Gastroesophageal sphincter (tissue), 3 donors: ENCODE measurements around the gene KLF7.

Source experiments
- POLR2A ChIP-seq, 2 donors: fragments of 450-650 bp; IDR thresholded peaks; one replicate each; pipeline ENCODE4 v1.6.1; 2017; ENCODE audit warnings: antibody characterized with exemption in 2 of 2, mild to moderate bottlenecking in 2 of 2, moderate library complexity in 1 of 2
- POLR2AphosphoS5 ChIP-seq: sonication (generic); formaldehyde crosslinking; IDR thresholded peaks from one replicate; pipeline ENCODE4 v1.6.1; 2017; ENCODE audit warnings: antibody characterized with exemption
- TF ChIP-seq, protein P1 (sequence below), 4 experiments: fragments of 200-600 bp in 2 of 4; fragments of 450-650 bp in 2 of 4; sonication (generic) in 1 of 4; IDR thresholded peaks; one replicate each; pipeline ENCODE4 v1.5.1; 2017 to 2019; ENCODE audit warnings: antibody characterized with exemption in 4 of 4, mild to moderate bottlenecking in 2 of 4, moderate library complexity in 2 of 4

DNA sequence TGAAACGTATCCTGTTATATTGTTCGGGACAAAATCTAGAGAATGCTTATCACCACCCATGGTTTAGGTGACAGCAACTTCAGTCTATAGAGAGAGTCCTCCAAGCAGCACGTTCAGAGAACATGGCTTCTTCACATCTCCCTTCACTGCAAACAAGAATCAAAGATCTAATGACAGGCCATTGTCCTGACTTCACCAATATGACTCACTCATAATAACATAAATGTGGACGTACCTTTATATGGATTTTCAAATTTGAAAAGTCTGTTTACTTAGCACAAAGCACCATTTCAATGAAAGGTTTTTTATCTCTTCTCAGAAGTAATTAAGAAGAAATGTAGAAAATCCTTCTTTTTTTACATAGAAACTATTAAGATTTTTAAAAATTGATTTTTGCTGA, 46.7 kb downstream of the KLF7 start:
- TF ChIP-seq, protein P1, sequence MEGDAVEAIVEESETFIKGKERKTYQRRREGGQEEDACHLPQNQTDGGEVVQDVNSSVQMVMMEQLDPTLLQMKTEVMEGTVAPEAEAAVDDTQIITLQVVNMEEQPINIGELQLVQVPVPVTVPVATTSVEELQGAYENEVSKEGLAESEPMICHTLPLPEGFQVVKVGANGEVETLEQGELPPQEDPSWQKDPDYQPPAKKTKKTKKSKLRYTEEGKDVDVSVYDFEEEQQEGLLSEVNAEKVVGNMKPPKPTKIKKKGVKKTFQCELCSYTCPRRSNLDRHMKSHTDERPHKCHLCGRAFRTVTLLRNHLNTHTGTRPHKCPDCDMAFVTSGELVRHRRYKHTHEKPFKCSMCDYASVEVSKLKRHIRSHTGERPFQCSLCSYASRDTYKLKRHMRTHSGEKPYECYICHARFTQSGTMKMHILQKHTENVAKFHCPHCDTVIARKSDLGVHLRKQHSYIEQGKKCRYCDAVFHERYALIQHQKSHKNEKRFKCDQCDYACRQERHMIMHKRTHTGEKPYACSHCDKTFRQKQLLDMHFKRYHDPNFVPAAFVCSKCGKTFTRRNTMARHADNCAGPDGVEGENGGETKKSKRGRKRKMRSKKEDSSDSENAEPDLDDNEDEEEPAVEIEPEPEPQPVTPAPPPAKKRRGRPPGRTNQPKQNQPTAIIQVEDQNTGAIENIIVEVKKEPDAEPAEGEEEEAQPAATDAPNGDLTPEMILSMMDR (IDR thresholded peaks at IDR 0.05) = no peak
- TF ChIP-seq POLR2AphosphoS5 (no peak), POLR2A (IDR thresholded peaks at IDR 0.05) (no peak)
